SIG-M5 treated with dmso at 0.1 percent for 504 hours (cell line): ENCODE results near the gene TMEM208.

Experiments
- DNase-seq: peaks from one replicate; lab custom pipeline; 2025; ENCODE audit not compliant: unreplicated experiment; lab: John Stamatoyannopoulos, UW

Gene TMEM208

DNA sequence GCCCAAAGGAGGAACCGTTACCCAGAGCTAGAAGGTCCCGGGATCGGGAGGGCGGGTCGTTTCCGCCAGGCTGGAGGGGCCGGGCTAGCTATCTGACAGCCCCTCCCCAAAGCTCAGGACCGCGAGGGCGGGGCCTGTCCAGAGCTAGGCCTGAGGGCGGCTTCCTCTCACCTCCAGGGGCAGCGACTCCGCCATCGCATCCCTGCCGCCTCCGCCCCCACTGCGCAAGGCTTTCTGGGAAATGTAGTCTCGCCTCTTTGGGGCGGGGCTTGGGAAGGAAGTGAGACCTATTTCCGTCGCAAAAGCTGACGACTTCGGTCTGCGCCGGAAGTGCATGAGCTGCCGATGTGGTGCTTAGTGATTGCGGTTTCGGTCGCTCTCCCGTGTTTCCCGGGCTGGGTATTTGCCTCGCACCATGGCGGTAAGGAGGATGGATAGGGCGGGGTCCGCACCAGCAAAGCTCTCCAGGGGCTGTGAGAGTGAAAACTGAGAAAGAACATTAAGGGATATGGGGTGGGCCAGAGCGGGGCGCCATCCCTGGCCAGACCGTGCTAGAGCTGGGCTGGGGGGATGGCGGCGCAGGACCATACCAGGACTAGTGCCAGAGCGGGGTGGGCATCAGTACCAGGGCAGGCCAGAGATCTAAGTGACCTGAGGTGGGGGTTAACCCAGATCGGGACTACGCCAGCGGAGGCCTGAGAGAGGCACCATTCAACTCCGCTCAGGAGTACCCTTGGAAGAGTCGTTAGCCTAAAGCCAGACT lies at the start of gene TMEM208:
Gene TMEM208, plus strand, starts transcription at position 327 of the 763 bp plus-strand sequence. Its CDS starts 89 bp downstream, at position 416.
- peak; percentile 95 for DNase-seq

- DNase-seq: peak; percentile 40
Observed at GRCh38 chr16:67177743-67178699, 48.9 kb upstream of the TMEM208 start.

DNA sequence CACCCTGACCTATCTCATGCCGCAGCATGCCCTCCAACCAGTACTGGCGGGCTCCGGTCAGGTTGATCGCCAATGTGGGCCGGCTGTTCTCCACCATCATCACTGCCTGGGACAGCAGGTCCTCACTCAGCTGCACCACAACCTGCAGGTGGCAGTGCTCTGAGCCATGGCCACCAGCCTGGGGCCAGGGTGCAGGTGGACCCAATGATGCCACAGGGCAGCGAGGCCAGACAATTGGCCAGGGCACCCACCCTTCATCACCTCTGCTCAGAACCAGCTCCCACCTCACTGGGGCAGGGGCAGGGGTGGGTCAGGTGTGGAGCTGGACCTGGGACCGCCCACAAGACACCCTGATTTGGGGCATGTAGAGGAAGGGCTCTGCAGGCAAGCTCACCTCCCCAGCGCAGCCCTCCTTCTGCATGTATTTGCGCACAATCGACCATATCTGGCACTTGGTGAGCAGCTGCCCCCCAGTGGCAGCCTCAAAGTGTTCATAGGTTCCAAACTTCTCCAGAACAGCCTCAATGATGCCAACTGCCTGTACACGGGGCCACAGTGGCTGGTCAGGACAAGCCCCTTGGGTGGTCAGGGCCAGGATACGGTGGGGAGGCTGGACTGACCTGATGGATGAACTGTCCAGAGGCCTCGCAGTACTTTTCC lies 47.4 kb upstream of the TMEM208 start:
- DNase-seq: no peak

DNA sequence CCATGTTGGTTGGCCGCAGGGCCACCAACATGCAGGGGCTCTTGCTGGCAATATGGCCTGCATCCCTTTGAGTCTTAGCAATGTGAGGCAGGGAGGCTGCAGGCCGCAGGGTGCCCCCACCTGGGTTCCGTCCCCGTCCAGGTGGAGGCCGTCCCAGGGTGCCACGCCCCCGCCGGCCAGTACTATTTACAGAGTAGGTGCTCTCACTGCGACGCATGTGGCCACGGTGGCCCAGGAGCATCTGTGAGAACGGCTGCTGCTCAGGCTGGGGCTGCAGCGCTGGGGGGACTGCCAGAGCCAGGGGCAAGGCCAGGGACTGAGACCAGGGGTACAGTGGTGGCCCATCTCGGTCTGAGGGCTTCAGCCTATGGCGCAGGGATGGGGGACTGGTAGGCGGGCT lies 46.8 kb upstream of the TMEM208 start:
- no peak for DNase-seq

- no peak for DNase-seq
Observed at GRCh38 chr16:67181346-67181745, 45.6 kb upstream of the TMEM208 start.

DNA sequence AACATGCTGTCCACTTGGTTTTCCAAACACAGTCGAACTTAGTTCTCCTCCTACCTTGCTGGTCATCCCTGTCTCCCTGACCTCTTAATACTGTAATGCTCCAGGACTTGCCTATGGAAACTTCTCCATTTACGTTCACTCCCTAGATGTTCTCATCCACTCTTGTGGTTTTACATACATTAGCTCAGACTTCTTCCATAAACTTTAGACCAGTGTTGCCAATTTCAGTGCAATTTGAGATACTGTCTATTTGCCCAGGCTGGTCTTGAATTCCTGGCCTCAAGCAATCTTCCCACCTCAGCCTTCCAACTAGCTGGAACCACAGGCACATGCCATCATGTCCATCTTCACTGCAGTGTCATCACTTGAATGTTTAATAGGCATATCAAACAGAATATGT lies 44.6 kb upstream of the TMEM208 start:
- no peak for DNase-seq

- no peak for DNase-seq
Observed at GRCh38 chr16:67183284-67183626, 43.7 kb upstream of the TMEM208 start.

DNA sequence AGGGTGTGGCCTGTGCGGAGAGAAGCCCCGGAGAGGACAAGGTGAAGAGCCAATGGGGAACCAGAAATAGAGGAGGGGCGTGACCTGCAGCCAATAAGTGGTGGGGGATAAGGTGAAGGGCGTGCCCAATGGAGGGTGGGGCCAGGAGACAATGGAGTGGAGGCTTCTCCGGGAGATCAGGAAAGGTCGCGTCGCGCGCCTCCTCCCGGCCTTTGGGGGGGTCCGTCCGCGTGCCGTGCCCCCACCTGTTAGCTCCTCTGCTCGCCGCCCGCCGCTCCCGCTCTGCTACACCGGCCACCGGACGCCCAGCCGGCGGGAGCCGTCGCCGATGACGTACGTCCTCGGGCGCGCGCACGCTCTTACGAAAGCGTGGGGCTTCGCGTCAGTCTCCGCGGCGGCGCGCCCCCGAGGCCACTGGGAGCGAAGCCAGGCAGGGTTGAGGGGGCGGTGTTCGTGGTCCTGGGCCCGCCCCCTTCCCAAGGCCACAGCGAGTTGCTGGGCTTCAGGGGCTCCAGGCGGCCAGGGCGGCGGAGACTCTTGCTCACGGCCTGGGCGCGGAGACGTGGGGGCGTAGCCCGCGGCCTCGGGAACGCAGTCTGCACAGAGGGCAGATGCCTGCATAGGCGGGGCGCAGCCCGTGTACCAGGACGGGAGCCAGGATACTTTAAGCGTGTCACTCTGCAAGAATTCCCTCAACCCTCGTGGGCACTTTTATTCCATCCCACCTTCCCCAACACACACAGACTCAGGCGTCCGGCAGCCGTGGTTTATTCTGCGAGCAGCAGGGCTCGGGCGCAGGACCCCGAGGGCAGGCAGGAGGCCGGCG lies 43.1 kb upstream of the TMEM208 start, which contains the start of gene MATCAP1:
Gene MATCAP1, minus strand, starts transcription at position 337 of the 826 bp plus-strand sequence. CDS start 3,353 bp downstream, outside the sequence.
- DNase-seq: peak; percentile 99

DNA sequence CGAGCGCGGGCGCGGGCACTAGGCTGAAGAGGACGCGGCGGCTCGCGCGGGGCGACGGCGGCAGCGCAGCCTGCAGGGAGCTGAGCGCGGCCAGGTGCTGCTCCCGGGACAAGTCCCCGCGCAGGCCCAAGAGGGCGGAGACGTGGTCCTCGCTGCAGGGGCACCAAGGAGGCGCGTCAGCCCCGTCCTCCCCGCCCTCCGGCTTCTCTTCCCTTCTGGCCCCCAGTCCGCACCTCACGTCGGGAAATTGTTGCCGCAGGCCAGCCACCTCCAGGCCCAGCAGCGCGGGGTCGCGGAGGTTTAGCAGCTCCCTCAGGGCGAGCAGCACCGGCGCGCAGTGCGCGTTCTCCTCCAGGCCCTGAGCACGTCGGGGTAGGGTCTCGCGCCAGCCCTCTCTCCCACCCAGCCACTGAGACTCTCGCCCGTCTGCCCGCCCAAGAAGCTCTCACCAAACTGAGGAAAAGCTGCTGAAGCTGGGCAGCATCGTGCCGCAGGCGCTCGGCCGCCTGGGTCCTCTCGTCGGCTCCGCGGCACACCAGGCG lies 42.4 kb upstream of the TMEM208 start:
- no peak for DNase-seq

DNA sequence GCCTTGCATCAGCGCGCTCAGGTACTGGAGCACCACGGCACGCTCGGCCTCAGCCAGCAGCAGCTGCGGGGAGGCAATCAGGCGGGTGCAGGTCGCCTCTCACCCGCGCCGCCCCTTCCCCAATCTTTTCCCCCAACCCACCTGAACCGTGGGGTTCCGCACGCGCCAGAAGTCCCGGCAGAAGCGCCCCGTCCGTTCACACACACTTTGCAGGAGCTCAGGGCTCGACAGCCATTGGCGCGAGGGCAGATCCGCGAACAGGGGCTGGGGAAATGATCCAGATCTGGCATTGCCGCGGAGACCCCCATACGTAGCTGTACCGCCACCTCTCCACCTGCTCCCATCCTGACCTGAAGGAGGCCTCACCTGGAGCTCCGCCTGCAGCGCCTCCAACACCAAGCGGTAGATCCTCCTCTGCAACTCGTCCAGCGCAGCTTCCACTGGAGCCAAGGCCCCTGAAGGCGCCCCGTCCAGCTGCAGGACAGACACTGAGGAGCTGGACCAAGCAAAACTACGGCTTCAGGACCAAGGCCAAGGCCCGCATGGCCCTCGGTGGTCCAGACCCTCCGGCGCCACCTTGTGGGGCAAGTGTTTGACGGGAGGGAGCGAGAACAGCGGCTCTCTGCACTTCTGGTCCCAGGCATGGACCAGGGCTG lies 41.8 kb upstream of the TMEM208 start:
- peak; percentile 71 for DNase-seq

- no peak for DNase-seq
Observed at GRCh38 chr16:67185651-67186134, 41.2 kb upstream of the TMEM208 start.

- DNase-seq: no peak
Observed at GRCh38 chr16:67186550-67186950, 40.4 kb upstream of the TMEM208 start.

DNA sequence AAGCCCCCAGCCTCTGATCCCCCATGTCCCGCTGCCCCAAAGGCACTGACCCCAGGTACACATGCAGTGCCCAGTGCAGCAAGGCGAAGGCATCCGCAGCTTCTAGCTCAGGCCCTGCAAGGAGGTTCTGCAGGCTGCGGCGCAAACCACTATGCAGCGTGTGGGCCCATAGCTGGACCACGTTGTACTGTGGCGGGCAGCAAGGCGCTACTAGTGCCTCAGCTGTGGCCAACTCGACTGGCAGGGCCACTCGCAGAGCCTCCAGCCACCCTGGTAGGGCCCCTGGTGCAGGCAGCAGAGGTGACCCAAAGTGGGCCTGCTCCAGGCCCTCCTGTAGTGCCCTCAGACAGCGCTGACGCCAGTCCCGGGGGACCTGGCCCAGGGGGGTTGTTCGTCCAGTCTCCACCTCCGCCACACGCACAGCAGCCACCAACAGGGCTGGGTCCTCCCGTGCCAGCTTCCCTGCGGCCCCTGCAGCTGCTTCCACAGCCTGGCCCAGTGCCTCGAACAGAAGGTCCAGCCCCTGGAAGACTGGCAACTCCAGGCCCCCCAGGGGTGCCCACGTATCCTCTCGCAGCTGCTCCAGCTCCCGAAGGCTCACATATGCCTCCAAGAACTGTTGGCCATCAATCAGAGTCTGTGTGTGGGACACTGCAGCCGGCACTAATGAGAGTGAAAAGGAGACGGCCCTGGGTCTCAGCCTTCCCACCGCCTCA lies 39.6 kb upstream of the TMEM208 start:
- no peak for DNase-seq

- no peak for DNase-seq
Observed at GRCh38 chr16:67188323-67188722, 38.6 kb upstream of the TMEM208 start.

DNA sequence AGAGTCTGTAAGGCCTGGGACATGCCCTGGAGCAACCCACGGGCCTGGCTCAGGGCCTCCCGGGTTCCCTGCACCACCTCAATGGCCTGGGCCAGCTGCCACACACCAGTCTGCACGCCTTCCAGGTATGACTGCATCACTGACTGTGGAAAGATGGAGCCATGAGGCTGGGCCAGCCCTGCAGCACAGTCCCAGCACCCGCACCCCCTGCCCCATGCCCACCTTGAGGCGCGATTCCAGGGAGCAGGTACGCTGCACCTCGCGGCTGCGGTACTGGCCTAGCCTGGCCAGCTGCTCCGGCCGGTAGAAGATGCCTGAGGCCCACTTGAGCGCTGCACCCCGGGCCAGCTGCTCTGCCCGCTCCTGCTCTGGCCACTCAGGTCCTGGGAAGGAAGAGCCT lies 38.1 kb upstream of the TMEM208 start:
- no peak for DNase-seq

- no peak for DNase-seq
Observed at GRCh38 chr16:67190041-67190440, 36.9 kb upstream of the TMEM208 start, which contains the start of gene EXOC3L1. TSS of gene EXOC3L1 (minus strand) at chr16:67190136. CDS start at chr16:67189676, 460 bp downstream.

DNA sequence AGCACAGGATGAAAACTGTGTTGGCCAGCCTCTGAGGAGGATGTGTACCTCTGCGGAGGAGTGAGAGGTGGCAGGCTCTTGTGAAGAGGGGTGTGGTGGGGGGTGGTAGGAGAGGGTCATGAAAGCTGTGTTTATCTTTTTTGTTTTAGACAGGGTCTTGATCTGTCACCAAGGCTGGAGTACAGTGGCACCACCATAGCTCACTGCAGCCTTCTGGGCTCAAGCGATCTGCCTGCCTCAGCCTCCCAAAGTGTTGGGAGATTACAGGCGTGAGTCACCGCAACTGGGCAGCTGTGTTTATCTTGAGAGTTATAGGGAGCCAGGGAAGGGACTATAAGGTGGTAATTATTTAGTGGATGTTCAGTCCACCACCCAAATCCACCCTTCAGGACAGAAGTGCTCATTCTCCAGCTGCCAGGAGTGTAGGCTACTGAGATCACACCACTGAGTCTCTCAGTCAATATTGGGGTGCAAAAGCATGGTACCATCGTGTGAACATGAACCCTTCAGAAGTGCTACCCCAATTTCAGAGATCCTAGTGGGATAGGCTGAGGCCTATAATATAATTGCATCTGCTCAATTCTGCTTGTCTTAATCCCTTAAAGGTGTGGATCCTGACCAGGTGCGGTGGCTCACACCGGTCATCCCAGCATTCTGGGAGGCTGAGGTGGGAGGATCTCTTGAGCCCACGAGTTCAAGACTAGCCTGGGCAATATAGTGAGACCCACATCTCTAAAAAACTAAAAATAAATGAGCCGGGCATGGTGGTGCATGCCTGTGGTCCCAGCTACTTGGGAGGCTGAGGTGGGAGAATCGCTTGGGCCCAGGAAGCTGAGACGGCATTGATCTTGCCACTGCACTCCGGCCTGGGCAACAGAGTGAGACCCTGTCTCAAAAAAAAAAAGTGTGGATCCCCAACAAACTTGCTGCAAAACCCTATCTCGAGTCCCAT lies 36.2 kb upstream of the TMEM208 start:
- DNase-seq: no peak
